WTC11 (cell line): ENCODE results near the gene CARD19. TPM values are rescaled to one million over a fixed set of nuclear protein-coding genes. Genes with fewer than 3 reads are reported as not detected.

Experiments used
- ATAC-seq: fragments of 200-7000 bp; cut with Tn5 transposase; 2 replicates; pipeline ENCODE4 v1.10.0; 2021; ENCODE audit warnings: mild to moderate bottlenecking, moderate library complexity
- CTCF ChIA-PET: fragments of 300-600 bp; sonication (Branson Sonifier 250); formaldehyde crosslinking; loops from one replicate; lab custom pipeline; 2021; ENCODE audit warnings: antibody characterized with exemption; lab: Charles Lee
- POLR2A ChIA-PET: fragments of 350-600 bp; sonication (Branson Sonifier 250); formaldehyde crosslinking; loops from one replicate; lab custom pipeline; 2021; ENCODE audit warnings: antibody characterized with exemption; lab: Charles Lee
- DNase-seq: peaks from one replicate; pipeline ENCODE4 v3.0.0; 2021; ENCODE audit warnings: low spot score
- H3K27ac Mint-ChIP-seq: 2 replicates; pipeline ENCODE4 v1.8.0; 2021; ENCODE audit warnings: mixed read lengths
- H3K27me3 Mint-ChIP-seq: 2 replicates; pipeline ENCODE4 v1.8.0; 2021; ENCODE audit warnings: low read depth, mild to moderate bottlenecking, moderate library complexity, mixed read lengths
- H3K36me3 Mint-ChIP-seq: 2 replicates; pipeline ENCODE4 v1.8.0; 2021; ENCODE audit warnings: mixed read lengths
- H3K4me1 Mint-ChIP-seq: 2 replicates; pipeline ENCODE4 v1.8.0; 2022; ENCODE audit warnings: mixed read lengths
- H3K4me3 Mint-ChIP-seq: 2 replicates; pipeline ENCODE4 v1.8.0; 2021; ENCODE audit warnings: mild to moderate bottlenecking, moderate library complexity, mixed read lengths
- H3K9me3 Mint-ChIP-seq: 2 replicates; pipeline ENCODE4 v1.8.0; 2021; ENCODE audit warnings: mixed read lengths
- ATF1 ChIP-seq: sonication (generic); formaldehyde crosslinking; IDR thresholded peaks from 2 replicates; pipeline ENCODE4 v1.8.1; 2023; ENCODE audit warnings: mild to moderate bottlenecking, moderate library complexity, missing genetic modification reagents
- CBFB ChIP-seq: sonication (generic); formaldehyde crosslinking; IDR thresholded peaks from 2 replicates; pipeline ENCODE4 v1.8.1; 2022; ENCODE audit warnings: mild to moderate bottlenecking, low read depth, missing genetic modification reagents
- CREM ChIP-seq: sonication (generic); formaldehyde crosslinking; IDR thresholded peaks from 2 replicates; pipeline ENCODE4 v1.8.1; 2022; ENCODE audit warnings: mild to moderate bottlenecking, missing genetic modification reagents, moderate library complexity
- EMX1 ChIP-seq: fragments of 250-450 bp; sonication (Bioruptor Pico); IDR thresholded peaks from 2 replicates; pipeline ENCODE4 v1.8.0; 2021; ENCODE audit warnings: mild to moderate bottlenecking
- FOXJ3 ChIP-seq: sonication (generic); formaldehyde crosslinking; IDR thresholded peaks from 2 replicates; pipeline ENCODE4 v1.9.0; 2021; ENCODE audit warnings: missing genetic modification reagents, mild to moderate bottlenecking, borderline replicate concordance
- FOXK1 ChIP-seq: sonication (generic); formaldehyde crosslinking; IDR thresholded peaks from 2 replicates; pipeline ENCODE4 v1.8.0; 2022; ENCODE audit warnings: mild to moderate bottlenecking, moderate library complexity, missing genetic modification reagents
- FOXP1 ChIP-seq: sonication (generic); formaldehyde crosslinking; IDR thresholded peaks from 2 replicates; pipeline ENCODE4 v1.8.0; 2022; ENCODE audit warnings: missing genetic modification reagents, mild to moderate bottlenecking, moderate library complexity, borderline replicate concordance
- HMGA2 ChIP-seq: fragments of 250-450 bp; sonication (Bioruptor Pico); IDR thresholded peaks from 2 replicates; pipeline ENCODE4 v1.4.0; 2021; ENCODE audit warnings: mild to moderate bottlenecking, moderate library complexity
- IRF2 ChIP-seq: sonication (generic); formaldehyde crosslinking; IDR thresholded peaks from 2 replicates; pipeline ENCODE4 v1.8.0; 2022; ENCODE audit warnings: low read depth, missing genetic modification reagents, borderline replicate concordance
- JAZF1 ChIP-seq: fragments of 250-450 bp; sonication (Bioruptor Pico); IDR thresholded peaks from 2 replicates; pipeline ENCODE4 v1.9.0; 2021; ENCODE audit warnings: moderate library complexity, mild to moderate bottlenecking, inconsistent platforms
- MYBL2 ChIP-seq: sonication (generic); formaldehyde crosslinking; IDR thresholded peaks from 2 replicates; pipeline ENCODE4 v1.8.1; 2023; ENCODE audit warnings: mild to moderate bottlenecking, moderate library complexity, missing genetic modification reagents
- OVOL2 ChIP-seq: fragments of 250-450 bp; sonication (Bioruptor Pico); IDR thresholded peaks from 2 replicates; pipeline ENCODE4 v1.9.0; 2021; ENCODE audit warnings: mild to moderate bottlenecking, borderline replicate concordance
- PRDM15 ChIP-seq: sonication (generic); formaldehyde crosslinking; IDR thresholded peaks from 2 replicates; pipeline ENCODE4 v1.8.0; 2022; ENCODE audit warnings: missing genetic modification reagents
- SOX15 ChIP-seq: fragments of 250-450 bp; sonication (Bioruptor Pico); IDR thresholded peaks from 2 replicates; pipeline ENCODE4 v1.9.0; 2021; ENCODE audit warnings: mild to moderate bottlenecking
- SP1 ChIP-seq: sonication (generic); formaldehyde crosslinking; conservative IDR thresholded peaks from 2 replicates; pipeline ENCODE4 v1.8.1; 2022; ENCODE audit warnings: missing genetic modification reagents
- USF1 ChIP-seq: sonication (generic); formaldehyde crosslinking; IDR thresholded peaks from 2 replicates; pipeline ENCODE4 v1.8.0; 2022; ENCODE audit warnings: mild to moderate bottlenecking, missing genetic modification reagents
- ZBTB21 ChIP-seq: sonication (generic); formaldehyde crosslinking; IDR thresholded peaks from 2 replicates; pipeline ENCODE4 v1.8.1; 2023; ENCODE audit warnings: mild to moderate bottlenecking, missing genetic modification reagents, borderline replicate concordance
- ZBTB43 ChIP-seq: sonication (generic); formaldehyde crosslinking; IDR thresholded peaks from 2 replicates; pipeline ENCODE4 v1.8.1; 2023; ENCODE audit warnings: mild to moderate bottlenecking, missing genetic modification reagents
- ZMAT4 ChIP-seq: fragments of 250-450 bp; sonication (Bioruptor Pico); IDR thresholded peaks from 2 replicates; pipeline ENCODE4 v1.9.0; 2021; ENCODE audit warnings: mild to moderate bottlenecking
- ZNF317 ChIP-seq: sonication (generic); formaldehyde crosslinking; IDR thresholded peaks from 2 replicates; pipeline ENCODE4 v1.8.1; 2023; ENCODE audit warnings: low read depth, mild to moderate bottlenecking, moderate library complexity, missing genetic modification reagents, borderline replicate concordance
- total RNA-seq: library from RNA; stranded (reverse); gene quantifications from 3 replicates; pipeline ENCODE4 v1.2.3, GENCODE V29; 2021
- TF ChIP-seq, protein P1 (sequence below): fragments of 250-450 bp; sonication (Bioruptor Pico); IDR thresholded peaks from 2 replicates; pipeline ENCODE4 v1.9.0; 2021; ENCODE audit warnings: mild to moderate bottlenecking, borderline replicate concordance
- TF ChIP-seq, protein P2 (sequence below): sonication (generic); formaldehyde crosslinking; IDR thresholded peaks from 2 replicates; pipeline ENCODE4 v1.8.1; 2022; ENCODE audit warnings: low read depth, mild to moderate bottlenecking, moderate library complexity, missing genetic modification reagents, borderline replicate concordance

CARD19 gene
- total RNA-seq, 1 experiment from 2014 or later: 34.5 TPM

- TF ChIP-seq, protein P1, sequence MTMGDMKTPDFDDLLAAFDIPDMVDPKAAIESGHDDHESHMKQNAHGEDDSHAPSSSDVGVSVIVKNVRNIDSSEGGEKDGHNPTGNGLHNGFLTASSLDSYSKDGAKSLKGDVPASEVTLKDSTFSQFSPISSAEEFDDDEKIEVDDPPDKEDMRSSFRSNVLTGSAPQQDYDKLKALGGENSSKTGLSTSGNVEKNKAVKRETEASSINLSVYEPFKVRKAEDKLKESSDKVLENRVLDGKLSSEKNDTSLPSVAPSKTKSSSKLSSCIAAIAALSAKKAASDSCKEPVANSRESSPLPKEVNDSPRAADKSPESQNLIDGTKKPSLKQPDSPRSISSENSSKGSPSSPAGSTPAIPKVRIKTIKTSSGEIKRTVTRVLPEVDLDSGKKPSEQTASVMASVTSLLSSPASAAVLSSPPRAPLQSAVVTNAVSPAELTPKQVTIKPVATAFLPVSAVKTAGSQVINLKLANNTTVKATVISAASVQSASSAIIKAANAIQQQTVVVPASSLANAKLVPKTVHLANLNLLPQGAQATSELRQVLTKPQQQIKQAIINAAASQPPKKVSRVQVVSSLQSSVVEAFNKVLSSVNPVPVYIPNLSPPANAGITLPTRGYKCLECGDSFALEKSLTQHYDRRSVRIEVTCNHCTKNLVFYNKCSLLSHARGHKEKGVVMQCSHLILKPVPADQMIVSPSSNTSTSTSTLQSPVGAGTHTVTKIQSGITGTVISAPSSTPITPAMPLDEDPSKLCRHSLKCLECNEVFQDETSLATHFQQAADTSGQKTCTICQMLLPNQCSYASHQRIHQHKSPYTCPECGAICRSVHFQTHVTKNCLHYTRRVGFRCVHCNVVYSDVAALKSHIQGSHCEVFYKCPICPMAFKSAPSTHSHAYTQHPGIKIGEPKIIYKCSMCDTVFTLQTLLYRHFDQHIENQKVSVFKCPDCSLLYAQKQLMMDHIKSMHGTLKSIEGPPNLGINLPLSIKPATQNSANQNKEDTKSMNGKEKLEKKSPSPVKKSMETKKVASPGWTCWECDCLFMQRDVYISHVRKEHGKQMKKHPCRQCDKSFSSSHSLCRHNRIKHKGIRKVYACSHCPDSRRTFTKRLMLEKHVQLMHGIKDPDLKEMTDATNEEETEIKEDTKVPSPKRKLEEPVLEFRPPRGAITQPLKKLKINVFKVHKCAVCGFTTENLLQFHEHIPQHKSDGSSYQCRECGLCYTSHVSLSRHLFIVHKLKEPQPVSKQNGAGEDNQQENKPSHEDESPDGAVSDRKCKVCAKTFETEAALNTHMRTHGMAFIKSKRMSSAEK (CRISPR knock-in tag): no peak
- no peak for TF ChIP-seq FOXP1 (CRISPR knock-in tag)
- TF ChIP-seq CBFB: no peak
These were observed 31.4 kb downstream of the CARD19 start (continued) for GRCh38 chr9:93127395-93127911.

DNA sequence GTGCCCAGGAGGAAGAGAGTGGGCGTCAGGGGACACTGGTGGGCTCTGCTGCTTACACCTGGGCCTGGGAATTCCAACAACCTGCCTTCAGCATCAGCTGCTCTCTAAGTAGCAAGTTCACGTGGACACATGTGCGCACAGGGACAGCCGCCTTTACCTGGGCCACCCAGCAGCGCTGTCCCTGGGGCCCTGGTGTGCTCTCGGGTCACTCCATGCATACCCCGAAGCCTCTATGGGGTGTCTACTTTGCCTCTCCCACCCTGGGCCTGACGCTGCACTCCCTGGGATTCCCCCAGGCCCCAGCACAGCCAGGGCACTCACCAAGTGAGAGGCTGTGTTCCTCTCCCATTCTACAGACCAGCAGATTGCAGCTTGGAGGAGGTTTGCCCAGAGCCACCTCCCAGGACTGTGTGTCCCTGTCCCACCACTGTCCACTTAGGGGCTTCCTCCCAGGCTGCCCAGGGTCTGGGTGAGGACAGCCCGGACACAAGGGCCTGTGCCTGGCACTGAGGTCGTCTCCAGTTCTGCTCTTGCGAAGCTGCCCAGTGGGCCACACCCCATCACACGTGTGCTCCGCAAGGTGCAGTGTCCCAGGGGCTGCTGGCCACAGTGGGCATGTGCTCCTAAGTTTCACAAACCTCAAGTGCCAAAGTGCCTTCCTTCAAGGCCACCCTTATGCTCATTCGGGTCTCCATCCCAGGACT, 32.1 kb downstream of the CARD19 start:
- ChIA-PET POLR2A (interaction anchor here (0.6 to 1.1 kb wide), 2 partner anchors 9 to 341 kb away, joined by 3 to 5 read pairs; no protein-coding TSS in a partner anchor), CTCF (interaction anchor here (1.6 to 2.6 kb wide), 5 partner anchors 8 to 26 kb away, joined by 5 to 17 read pairs (median 8); no protein-coding TSS in a partner anchor)
- no peak for DNase-seq
- Mint-ChIP-seq H3K27ac (peak overlapping the region; percentile 93), H3K4me3 (no peak overlapping the region), H3K9me3 (no peaks in the 10 kb centered on the region), H3K27me3 (no peaks in the 10 kb centered on the region), H3K4me1 (peaks cover 36% of the 10 kb centered on the region), H3K36me3 (peaks cover 5% of the 10 kb centered on the region; the same call in 1 of the 2 replicates)
- no peak for ATAC-seq
- TF ChIP-seq PRDM15 (no peak), CREM (CRISPR knock-in tag) (no peak), EMX1 (no peak), SOX15 (CRISPR knock-in tag) (no peak), OVOL2 (CRISPR knock-in tag) (no peak), SP1 (no peak), FOXJ3 (CRISPR knock-in tag) (no peak), ZNF317 (CRISPR knock-in tag) (no peak), ZMAT4 (CRISPR knock-in tag) (no peak), ZBTB43 (no peak), ATF1 (CRISPR knock-in tag) (no peak), HMGA2 (no peak), JAZF1 (CRISPR knock-in tag) (no peak), USF1 (CRISPR knock-in tag) (no peak), ZBTB21 (no peak), IRF2 (CRISPR knock-in tag) (no peak), MYBL2 (CRISPR knock-in tag) (no peak), FOXK1 (no peak)
- TF ChIP-seq, protein P2, sequence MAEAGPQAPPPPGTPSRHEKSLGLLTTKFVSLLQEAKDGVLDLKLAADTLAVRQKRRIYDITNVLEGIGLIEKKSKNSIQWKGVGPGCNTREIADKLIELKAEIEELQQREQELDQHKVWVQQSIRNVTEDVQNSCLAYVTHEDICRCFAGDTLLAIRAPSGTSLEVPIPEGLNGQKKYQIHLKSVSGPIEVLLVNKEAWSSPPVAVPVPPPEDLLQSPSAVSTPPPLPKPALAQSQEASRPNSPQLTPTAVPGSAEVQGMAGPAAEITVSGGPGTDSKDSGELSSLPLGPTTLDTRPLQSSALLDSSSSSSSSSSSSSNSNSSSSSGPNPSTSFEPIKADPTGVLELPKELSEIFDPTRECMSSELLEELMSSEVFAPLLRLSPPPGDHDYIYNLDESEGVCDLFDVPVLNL (CRISPR knock-in tag): no peak
